HepG2 (cell line): ENCODE data around the gene LPIN3. TPM values are rescaled to one million over a fixed set of nuclear protein-coding genes. Genes with fewer than 3 reads are reported as not detected.
A peak's percentile ranks its signal among the peaks of the same experiment; 100 is the strongest.

Experiments used
- ATM ChIP-seq: fragments of 450-650 bp; IDR thresholded peaks from 2 replicates; pipeline ENCODE4 v1.7.1; 2017; ENCODE audit warnings: mild to moderate bottlenecking, borderline replicate concordance
- CREB1 ChIP-seq, 2 experiments: fragments of 450-650 bp in 1 of 2; IDR thresholded peaks; 2 replicates each; pipeline ENCODE4 v1.6.1; 2016 to 2017; ENCODE audit warnings: control low read depth in 1 of 2, mild to moderate bottlenecking in 1 of 2, missing compliant biosample characterization in 1 of 2, missing genetic modification characterization in 1 of 2
- EP300 ChIP-seq, 3 experiments: sonication (generic) in 1 of 3; formaldehyde crosslinking in 1 of 3; IDR thresholded peaks; 2 replicates each; pipeline versions ENCODE4 v1.5.1 to v1.6.1; 2011 to 2020; ENCODE audit warnings: low read depth in 2 of 3, low read length in 2 of 3, borderline replicate concordance in 1 of 3, improper control_type of control experiment in 1 of 3, mild to moderate bottlenecking in 1 of 3, missing genetic modification reagents in 1 of 3, moderate library complexity in 1 of 3
- GATAD1 ChIP-seq: IDR thresholded peaks from 2 replicates; pipeline ENCODE4 v1.6.1; 2016; ENCODE audit warnings: missing genetic modification reagents, missing compliant biosample characterization
- HIVEP1 ChIP-seq: sonication (generic); formaldehyde crosslinking; IDR thresholded peaks from 2 replicates; pipeline ENCODE4 v1.4.0; 2020; ENCODE audit warnings: mild to moderate bottlenecking, missing genetic modification reagents
- HNF4G ChIP-seq, 2 experiments: sonication (generic) in 1 of 2; formaldehyde crosslinking in 1 of 2; IDR thresholded peaks; 2 replicates each; pipeline versions ENCODE4 v1.4.0 to v1.6.1; 2011 to 2020; ENCODE audit warnings: borderline replicate concordance in 2 of 2, low read depth in 2 of 2, mild to moderate bottlenecking in 2 of 2, low read length in 1 of 2, missing genetic modification reagents in 1 of 2, moderate library complexity in 1 of 2
- HOXA3 ChIP-seq: sonication (generic); formaldehyde crosslinking; IDR thresholded peaks from 2 replicates; pipeline ENCODE4 v1.5.0; 2020; ENCODE audit warnings: missing genetic modification reagents
- ONECUT2 ChIP-seq: sonication (generic); formaldehyde crosslinking; IDR thresholded peaks from 2 replicates; pipeline ENCODE4 v1.4.0; 2020; ENCODE audit warnings: missing genetic modification reagents
- PRDM15 ChIP-seq: sonication (generic); formaldehyde crosslinking; IDR thresholded peaks from 2 replicates; pipeline ENCODE4 v1.4.0; 2020; ENCODE audit warnings: missing genetic modification reagents
- SKIL ChIP-seq: sonication (generic); formaldehyde crosslinking; IDR thresholded peaks from 2 replicates; pipeline ENCODE4 v1.8.0; 2022; ENCODE audit warnings: missing genetic modification reagents, mild to moderate bottlenecking, moderate library complexity, borderline replicate concordance
- TP53 ChIP-seq: sonication (generic); formaldehyde crosslinking; conservative IDR thresholded peaks from 2 replicates; pipeline ENCODE4 v1.4.0; 2020; ENCODE audit warnings: missing genetic modification reagents
- ZFP91 ChIP-seq: sonication (generic); formaldehyde crosslinking; IDR thresholded peaks from 2 replicates; pipeline ENCODE4 v1.9.0; 2022; ENCODE audit warnings: missing genetic modification reagents, mild to moderate bottlenecking, borderline replicate concordance
- ZNF780A ChIP-seq: sonication (generic); formaldehyde crosslinking; IDR thresholded peaks from 2 replicates; pipeline ENCODE4 v1.8.0; 2022; ENCODE audit warnings: mild to moderate bottlenecking, missing genetic modification reagents, moderate library complexity
- polyA plus RNA-seq, 8 experiments: library from polyadenylated mRNA; depleted of rRNA in 3 of 8; stranded (reverse) in 7 of 8; unstranded in 1 of 8; fragments of >200 nt; fragmentation: Illumina TruSeq in 4 of 8; extraction: Trizol in 4 of 8; gene quantifications; 2 replicates each; pipeline versions ENCODE4 v1.2.1 to v1.2.3, GENCODE V29; 2011 to 2016; ENCODE audit warnings: low read depth in 4 of 8, missing spikeins in 1 of 8, mixed read lengths in 1 of 8; ENCODE audit not compliant: insufficient read depth in 1 of 8
- total RNA-seq, 5 experiments: library from RNA; depleted of rRNA; stranded (reverse); fragments of >200 nt; fragmentation: Illumina TruSeq; extraction: Trizol; gene quantifications; 2 replicates each; pipeline ENCODE4 v1.2.3, GENCODE V29; 2016; ENCODE audit warnings: low read depth in 1 of 5
- TF ChIP-seq, protein P1 (sequence below): sonication (generic); formaldehyde crosslinking; IDR thresholded peaks from 2 replicates; pipeline ENCODE4 v1.4.0; 2020; ENCODE audit warnings: mild to moderate bottlenecking, missing genetic modification reagents
- TF ChIP-seq, protein P2 (sequence below): IDR thresholded peaks from 2 replicates; pipeline ENCODE4 v1.6.1; 2016; ENCODE audit warnings: low read depth, control low read depth

Gene LPIN3
- total and polyA plus RNA-seq, 2 of the 13 experiments (the other 11 are each of a cell fraction or from before 2014, with no cell fraction given), result 14.2 to 28.6 TPM

DNA sequence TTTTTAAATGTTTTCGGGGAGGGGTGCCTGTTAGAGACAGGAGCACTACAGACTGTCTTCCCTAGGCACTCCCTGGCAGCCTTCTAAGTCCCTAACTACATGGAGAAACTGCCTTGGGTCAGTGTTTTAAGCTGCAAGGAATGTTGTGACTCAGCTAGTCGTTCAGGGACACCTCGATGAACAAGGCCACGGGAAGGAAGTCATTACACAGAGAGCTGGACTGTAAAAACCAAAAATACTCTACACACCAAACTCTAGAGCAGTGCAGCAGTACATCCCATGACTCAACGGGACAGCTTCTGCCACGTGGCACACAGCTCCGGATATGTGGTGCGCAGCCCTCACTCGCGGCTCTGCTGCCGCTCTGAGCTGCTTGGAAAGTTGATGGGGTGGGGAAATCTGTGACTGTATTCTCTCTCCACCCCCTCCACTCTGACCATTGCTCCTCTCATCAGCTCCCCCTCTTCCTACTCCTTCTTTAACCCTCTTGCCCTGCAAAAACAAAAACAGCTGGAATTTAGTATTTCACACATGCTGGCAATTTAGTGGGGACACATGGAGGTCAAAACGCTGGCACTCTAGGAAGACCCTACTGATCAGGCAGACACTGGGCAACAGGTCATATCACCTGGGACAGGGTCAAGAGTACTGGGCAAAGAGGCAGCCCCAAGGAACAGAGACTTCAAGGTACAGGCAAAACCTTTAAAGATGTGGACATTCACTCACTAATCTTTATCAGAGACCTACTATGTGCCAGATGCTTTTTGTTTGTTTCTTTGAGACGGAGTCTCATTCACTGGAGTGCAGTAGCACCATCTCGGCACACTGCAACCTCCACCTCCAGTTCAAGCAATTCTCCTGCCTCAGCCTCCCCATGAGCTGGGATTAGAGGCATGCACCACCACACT is 10.9 kb upstream of the LPIN3 start (continued):
- TF ChIP-seq, protein P1, sequence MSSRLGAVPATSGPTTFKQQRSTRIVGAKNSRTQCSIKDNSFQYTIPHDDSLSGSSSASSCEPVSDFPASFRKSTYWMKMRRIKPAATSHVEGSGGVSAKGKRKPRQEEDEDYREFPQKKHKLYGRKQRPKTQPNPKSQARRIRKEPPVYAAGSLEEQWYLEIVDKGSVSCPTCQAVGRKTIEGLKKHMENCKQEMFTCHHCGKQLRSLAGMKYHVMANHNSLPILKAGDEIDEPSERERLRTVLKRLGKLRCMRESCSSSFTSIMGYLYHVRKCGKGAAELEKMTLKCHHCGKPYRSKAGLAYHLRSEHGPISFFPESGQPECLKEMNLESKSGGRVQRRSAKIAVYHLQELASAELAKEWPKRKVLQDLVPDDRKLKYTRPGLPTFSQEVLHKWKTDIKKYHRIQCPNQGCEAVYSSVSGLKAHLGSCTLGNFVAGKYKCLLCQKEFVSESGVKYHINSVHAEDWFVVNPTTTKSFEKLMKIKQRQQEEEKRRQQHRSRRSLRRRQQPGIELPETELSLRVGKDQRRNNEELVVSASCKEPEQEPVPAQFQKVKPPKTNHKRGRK (CRISPR knock-in tag), result no peak
- 0 out of 2 replicates have a peak, but pooled peaks have one; percentile 41 for TF ChIP-seq SKIL (CRISPR knock-in tag)
- peak; percentile 18; the same call in 1 of the 2 replicates for TF ChIP-seq GATAD1 (CRISPR knock-in tag)
- no peak for TF ChIP-seq ZFP91 (CRISPR knock-in tag)
- no peak for TF ChIP-seq ATM
- no peak for TF ChIP-seq HNF4G (IDR thresholded peaks at IDR 0.05; ENCODE audit: borderline replicate concordance, low read depth, low read length)
- peak; percentile 36; the same call in 1 of the 2 replicates for TF ChIP-seq HNF4G (CRISPR knock-in tag; IDR thresholded peaks at IDR 0.05; ENCODE audit: borderline replicate concordance, low read depth)
- TF ChIP-seq, protein P2, sequence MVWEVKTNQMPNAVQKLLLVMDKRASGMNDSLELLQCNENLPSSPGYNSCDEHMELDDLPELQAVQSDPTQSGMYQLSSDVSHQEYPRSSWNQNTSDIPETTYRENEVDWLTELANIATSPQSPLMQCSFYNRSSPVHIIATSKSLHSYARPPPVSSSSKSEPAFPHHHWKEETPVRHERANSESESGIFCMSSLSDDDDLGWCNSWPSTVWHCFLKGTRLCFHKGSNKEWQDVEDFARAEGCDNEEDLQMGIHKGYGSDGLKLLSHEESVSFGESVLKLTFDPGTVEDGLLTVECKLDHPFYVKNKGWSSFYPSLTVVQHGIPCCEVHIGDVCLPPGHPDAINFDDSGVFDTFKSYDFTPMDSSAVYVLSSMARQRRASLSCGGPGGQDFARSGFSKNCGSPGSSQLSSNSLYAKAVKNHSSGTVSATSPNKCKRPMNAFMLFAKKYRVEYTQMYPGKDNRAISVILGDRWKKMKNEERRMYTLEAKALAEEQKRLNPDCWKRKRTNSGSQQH (CRISPR knock-in tag), result 0 out of 2 replicates have a peak, but pooled peaks have one; percentile 24
- TF ChIP-seq HOXA3 (CRISPR knock-in tag), result peak; percentile 39; the same call in 1 of the 2 replicates
- no peak for TF ChIP-seq PRDM15
- TF ChIP-seq HIVEP1 (CRISPR knock-in tag), result no peak
- no peak for TF ChIP-seq ONECUT2
- no peak for TF ChIP-seq TP53
- TF ChIP-seq CREB1 (IDR thresholded peaks at IDR 0.05), result no peak
- no peak for TF ChIP-seq CREB1 (CRISPR knock-in tag; IDR thresholded peaks at IDR 0.05)
- TF ChIP-seq EP300 (IDR thresholded peaks at IDR 0.05; ENCODE audit: low read depth in 2 of 2, low read length in 2 of 2), result no peak
- no peak for TF ChIP-seq EP300 (CRISPR knock-in tag; IDR thresholded peaks at IDR 0.05; ENCODE audit: borderline replicate concordance)
- 0 out of 2 replicates have a peak, but pooled peaks have one; percentile 60 for TF ChIP-seq ZNF780A (CRISPR knock-in tag)
